ENCODE data around the gene DRAM2. TPM values are rescaled to one million over a fixed set of nuclear protein-coding genes. Genes with fewer than 3 reads are reported as not detected.

The DRAM2 gene
- total RNA-seq, 1 experiment from 2014 or later, result 26.4 TPM

DNA sequence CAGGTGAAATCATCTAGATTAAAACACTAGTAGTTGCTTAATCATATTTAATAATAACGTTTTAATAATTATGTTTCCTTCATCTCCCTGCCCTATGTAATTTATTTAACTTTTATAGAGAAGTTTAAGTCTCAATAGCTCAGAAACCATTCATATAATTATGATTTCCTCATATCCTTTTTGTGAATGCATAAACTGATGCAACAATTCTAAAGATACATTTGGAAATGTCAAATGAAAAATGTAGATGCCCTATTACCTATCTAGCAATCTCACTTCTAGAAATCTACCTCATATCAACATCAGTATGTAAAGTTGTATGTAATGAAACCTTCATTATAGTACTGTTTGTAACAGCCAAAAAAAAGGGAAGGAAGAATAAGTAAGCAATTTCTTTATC is 10.5 kb downstream of the DRAM2 start:
- Histone ChIP-seq H3K9me2 (ENCODE audit: insufficient read depth) (no peaks in the 10 kb centered on the region), H3K4me1 (ENCODE audit: control insufficient read depth in 1 of 2, insufficient read depth in 2 of 2, low read length in 2 of 2) (no peaks in the 10 kb centered on the region), H3K79me2 (ENCODE audit: insufficient read depth, low read length) (no peaks in the 10 kb centered on the region), H3K36me3 (ENCODE audit: control insufficient read depth in 1 of 2, insufficient read depth in 2 of 2, low read length in 2 of 2) (peaks cover 5 to 16% of the 10 kb centered on the region in 2 experiments; a peak in 2 of 4 replicates), H3K27me3 (ENCODE audit: insufficient read depth, low read length) (no peaks in the 10 kb centered on the region), H3K9ac (ENCODE audit: low read length) (no peak overlapping the region), H4K20me1 (ENCODE audit: insufficient read depth) (no peaks in the 10 kb centered on the region), H3K4me3 (replicated peaks in 1 of 2; ENCODE audit: low read depth in 1 of 2, low read length in 2 of 2) (no peak overlapping the region), H2AFZ (ENCODE audit: low read depth, low read length, poor library complexity, severe bottlenecking) (no peak overlapping the region), H3K27ac (ENCODE audit: low read depth, low read length) (no peak overlapping the region), H3K9me3 (ENCODE audit: control insufficient read depth in 1 of 2, insufficient read depth in 1 of 2, low read depth in 1 of 2, low read length in 2 of 2) (no peaks in the 10 kb centered on the region), H3K4me2 (ENCODE audit: low read length) (no peak overlapping the region)
- ChIA-PET CTCF (no interaction called here), RAD21 (ENCODE audit: low non-redundant PET in 1 of 2, low total read pairs in 2 of 2, uncharacterized antibody in 2 of 2, unreplicated experiment in 2 of 2) (no interaction called here), POLR2A (no interaction called here)
- intact Hi-C loops (cut with micrococcal nuclease), result no loop called here
- ATAC-seq (no peak), DNase-seq (ENCODE audit: low read depth, low spot score) (no peak)
- BruUV-seq (replicated peaks), result no TSS peak
- TF ChIP-seq SRF (IDR thresholded peaks at IDR 0.05; ENCODE audit: low read depth), result no peak
- no peak for TF ChIP-seq ELF1 (IDR thresholded peaks at IDR 0.05; ENCODE audit: borderline replicate concordance, low read depth)
- no peak for TF ChIP-seq SP1 (IDR thresholded peaks at IDR 0.05; ENCODE audit: low read depth)
- no peak for TF ChIP-seq ZFX (IDR thresholded peaks at IDR 0.05)
- TF ChIP-seq, protein P1, sequence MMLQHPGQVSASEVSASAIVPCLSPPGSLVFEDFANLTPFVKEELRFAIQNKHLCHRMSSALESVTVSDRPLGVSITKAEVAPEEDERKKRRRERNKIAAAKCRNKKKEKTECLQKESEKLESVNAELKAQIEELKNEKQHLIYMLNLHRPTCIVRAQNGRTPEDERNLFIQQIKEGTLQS (IDR thresholded peaks at IDR 0.05), result no peak
- no peak for TF ChIP-seq REST (IDR thresholded peaks at IDR 0.05; ENCODE audit: low read depth)
- no peak for TF ChIP-seq CBX3 (IDR thresholded peaks at IDR 0.05; ENCODE audit: low read depth)
- no peak for TF ChIP-seq CTCF (IDR thresholded peaks at IDR 0.05 in 2 of 3, conservative IDR thresholded peaks at IDR 0.05 in 1 of 3; ENCODE audit: borderline replicate concordance in 1 of 3, insufficient read depth in 1 of 3, low read depth in 2 of 3, low read length in 2 of 3)
- no peak for TF ChIP-seq EGR1 (IDR thresholded peaks at IDR 0.05; ENCODE audit: low read depth)
- TF ChIP-seq ZBTB33 (IDR thresholded peaks at IDR 0.05; ENCODE audit: extremely low read depth, insufficient replicate concordance, low read length), result no peak
- TF ChIP-seq POLR2A (IDR thresholded peaks at IDR 0.05; ENCODE audit: borderline replicate concordance, extremely low read depth, insufficient read depth, insufficient read length), result no peak
- TF ChIP-seq SIN3A (IDR thresholded peaks at IDR 0.05; ENCODE audit: low read depth), result no peak
- TF ChIP-seq, protein P2, sequence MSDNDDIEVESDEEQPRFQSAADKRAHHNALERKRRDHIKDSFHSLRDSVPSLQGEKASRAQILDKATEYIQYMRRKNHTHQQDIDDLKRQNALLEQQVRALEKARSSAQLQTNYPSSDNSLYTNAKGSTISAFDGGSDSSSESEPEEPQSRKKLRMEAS (IDR thresholded peaks at IDR 0.05), result no peak
- TF ChIP-seq FOSL1 (IDR thresholded peaks at IDR 0.05; ENCODE audit: low read depth), result no peak
- TF ChIP-seq ZNF274 (IDR thresholded peaks at IDR 0.05; ENCODE audit: low read depth, low read length), result no peak
- TF ChIP-seq TCF7L2 (IDR thresholded peaks at IDR 0.05; ENCODE audit: borderline replicate concordance, extremely low read depth, insufficient read depth, insufficient read length), result no peak
- TF ChIP-seq POLR2AphosphoS5 (IDR thresholded peaks at IDR 0.05; ENCODE audit: low read depth, low read length), result no peak
- TF ChIP-seq RAD21 (IDR thresholded peaks at IDR 0.05; ENCODE audit: low read depth), result no peak
- TF ChIP-seq JUND (IDR thresholded peaks at IDR 0.05), result no peak
